Pancreas (tissue), 10 donors: Measurements from ENCODE around the gene C14orf132. TPM values are rescaled to one million over a fixed set of nuclear protein-coding genes. Genes with fewer than 3 reads are reported as not detected.

Experiments
- ATAC-seq, 4 donors: fragments of 200-7000 bp; cut with Tn5 transposase; one replicate each; pipeline versions ENCODE4 v1.8.0 to v1.9.1; 2020; ENCODE audit warnings: mild to moderate bottlenecking in 4 of 4, moderate library complexity in 4 of 4
- DNase-seq, 6 donors: peaks; one replicate each; pipeline ENCODE4 v3.0.0-alpha.2; 2020
- FAIRE-seq: peaks from 2 replicates; lab custom pipeline; 2012; peaks lifted over from hg19 to GRCh38; lab: Jason Lieb, UNC
- H3K27ac ChIP-seq, 4 donors: fragments of 200-600 bp; sonication (generic); 1 replicate in 3 of 4; 2 replicates in 1 of 4; pipeline versions ENCODE4 v1.5.0 to v1.8.0; 2020
- H3K27me3 ChIP-seq, 4 donors: fragments of 200-600 bp; one replicate each; pipeline ENCODE4 v1.8.0; 2021
- H3K36me3 ChIP-seq, 3 donors: fragments of 200-600 bp; sonication (generic) in 1 of 3; one replicate each; pipeline versions ENCODE4 v1.5.0 to v1.8.0; 2020 to 2021
- H3K4me1 ChIP-seq, 3 donors: fragments of 200-600 bp; one replicate each; pipeline ENCODE4 v1.8.0; 2021
- H3K4me3 ChIP-seq, 4 donors: fragments of 200-600 bp; sonication (generic) in 2 of 4; one replicate each; pipeline versions ENCODE4 v1.5.0 to v1.8.0; 2020 to 2021
- H3K9me3 ChIP-seq, 4 donors: fragments of 200-600 bp; one replicate each; pipeline ENCODE4 v1.8.0; 2021
- WGBS, 2 donors: extraction: QIAGEN DNeasy Blood & Tissue Kit; methylation state at CpG; one replicate each; pipeline ENCODE4 v1.1.7; 2013; 5-methylcytosine and 5-hydroxymethylcytosine counted together
- intact Hi-C, 3 donors: fragments of 100-400 bp; cut with DNase I; formaldehyde crosslinking; loops; one replicate each; pipeline versions ENCODE4 v1.11.1 to v1.14.2; 2022
- polyA plus RNA-seq, 2 donors: library from polyadenylated mRNA; stranded (reverse); fragments of 200-250 nt; gene quantifications; one replicate each; pipeline ENCODE4 v1.2.3, GENCODE V29; 2013
- total RNA-seq, 6 donors: library from RNA; stranded (reverse); fragmentation: NEBNext Ultra II Directional in 4 of 6; extraction: Animal tissue kit (Norgen Biotek cat#: 25700) in 4 of 6; gene quantifications; one replicate each; pipeline versions ENCODE4 v1.2.1 to v1.2.4, GENCODE V29; 2021 to 2023
- TF ChIP-seq, protein P1 (sequence below), 4 donors: fragments of 200-600 bp; sonication (generic) in 3 of 4; IDR thresholded peaks; one replicate each; pipeline versions ENCODE4 v1.5.0 to v1.8.0; 2021; ENCODE audit warnings: antibody characterized with exemption in 4 of 4
- donor health status: healthy with polysubstance abuse.
- donor health status: DM: no; HTN: no; CAD: no; lungs with moderate emphysema.
- donor health status: DM: no; HTN: no; CAD: no.
- donor health status: control.
- donor health status: control.
- donor health status: Bipolar disorder and iron deficiency.
- donor health status: DM: yes; HTN: yes; CAD: no.
- donor health status: DM: no; HTN: no; CAD: no.
- donor health status: DM: no; HTN: no; CAD: no.
- donor health status: DM: yes; HTN: yes; CAD: no.

C14orf132 gene
- total and polyA plus RNA-seq, 8 donors = 1.5 to 11.7 (median 3.7) TPM

GRCh38 chr14:96098999-96099335 is 59.8 kb downstream of the C14orf132 start:
- no peaks in the 10 kb centered on the region for H3K9me3 ChIP-seq
- intact Hi-C loops = loop anchor here in 2 of 3 donors (10.0 kb wide), 3 partner anchors 94 to 326 kb away; no protein-coding TSS in a partner anchor
- TF ChIP-seq, protein P1, sequence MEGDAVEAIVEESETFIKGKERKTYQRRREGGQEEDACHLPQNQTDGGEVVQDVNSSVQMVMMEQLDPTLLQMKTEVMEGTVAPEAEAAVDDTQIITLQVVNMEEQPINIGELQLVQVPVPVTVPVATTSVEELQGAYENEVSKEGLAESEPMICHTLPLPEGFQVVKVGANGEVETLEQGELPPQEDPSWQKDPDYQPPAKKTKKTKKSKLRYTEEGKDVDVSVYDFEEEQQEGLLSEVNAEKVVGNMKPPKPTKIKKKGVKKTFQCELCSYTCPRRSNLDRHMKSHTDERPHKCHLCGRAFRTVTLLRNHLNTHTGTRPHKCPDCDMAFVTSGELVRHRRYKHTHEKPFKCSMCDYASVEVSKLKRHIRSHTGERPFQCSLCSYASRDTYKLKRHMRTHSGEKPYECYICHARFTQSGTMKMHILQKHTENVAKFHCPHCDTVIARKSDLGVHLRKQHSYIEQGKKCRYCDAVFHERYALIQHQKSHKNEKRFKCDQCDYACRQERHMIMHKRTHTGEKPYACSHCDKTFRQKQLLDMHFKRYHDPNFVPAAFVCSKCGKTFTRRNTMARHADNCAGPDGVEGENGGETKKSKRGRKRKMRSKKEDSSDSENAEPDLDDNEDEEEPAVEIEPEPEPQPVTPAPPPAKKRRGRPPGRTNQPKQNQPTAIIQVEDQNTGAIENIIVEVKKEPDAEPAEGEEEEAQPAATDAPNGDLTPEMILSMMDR (IDR thresholded peaks at IDR 0.05) = no peak
- no peak overlapping the region for H3K4me3 ChIP-seq
- no peak overlapping the region for H3K27ac ChIP-seq
- H3K27me3 ChIP-seq = no peaks in the 10 kb centered on the region
- H3K4me1 ChIP-seq = no peaks in the 10 kb centered on the region
- ATAC-seq (no peak), DNase-seq (no peak), FAIRE-seq (no peak)
- H3K36me3 ChIP-seq = no peaks in the 10 kb centered on the region

- FAIRE-seq = no peak
- H3K27me3 ChIP-seq = no peaks in the 10 kb centered on the region
- 26 to 31% methylated on average over 22 of the region's 22 CpGs for WGBS, 2 donors
- no peak overlapping the region for H3K4me3 ChIP-seq
- peak; percentile 69 to 89 (median 82) for DNase-seq
- TF ChIP-seq, protein P1 (IDR thresholded peaks at IDR 0.05) = peak; percentile 50 to 73 (median 68)
- intact Hi-C loops = loop anchor here in 2 of 3 donors (5.0 kb wide), 2 partner anchors 172 to 322 kb away; no protein-coding TSS in a partner anchor
- H3K36me3 ChIP-seq = no peaks in the 10 kb centered on the region
- ATAC-seq = peak; percentile 50 to 82 (median 74)
- no peaks in the 10 kb centered on the region for H3K9me3 ChIP-seq
- H3K27ac ChIP-seq = no peak overlapping the region
- H3K4me1 ChIP-seq = peaks cover 0 to 5% (median 4%) of the 10 kb centered on the region in 3 donors
Measured at GRCh38 chr14:96100161-96101064, 61.3 kb downstream of the C14orf132 start.

DNA sequence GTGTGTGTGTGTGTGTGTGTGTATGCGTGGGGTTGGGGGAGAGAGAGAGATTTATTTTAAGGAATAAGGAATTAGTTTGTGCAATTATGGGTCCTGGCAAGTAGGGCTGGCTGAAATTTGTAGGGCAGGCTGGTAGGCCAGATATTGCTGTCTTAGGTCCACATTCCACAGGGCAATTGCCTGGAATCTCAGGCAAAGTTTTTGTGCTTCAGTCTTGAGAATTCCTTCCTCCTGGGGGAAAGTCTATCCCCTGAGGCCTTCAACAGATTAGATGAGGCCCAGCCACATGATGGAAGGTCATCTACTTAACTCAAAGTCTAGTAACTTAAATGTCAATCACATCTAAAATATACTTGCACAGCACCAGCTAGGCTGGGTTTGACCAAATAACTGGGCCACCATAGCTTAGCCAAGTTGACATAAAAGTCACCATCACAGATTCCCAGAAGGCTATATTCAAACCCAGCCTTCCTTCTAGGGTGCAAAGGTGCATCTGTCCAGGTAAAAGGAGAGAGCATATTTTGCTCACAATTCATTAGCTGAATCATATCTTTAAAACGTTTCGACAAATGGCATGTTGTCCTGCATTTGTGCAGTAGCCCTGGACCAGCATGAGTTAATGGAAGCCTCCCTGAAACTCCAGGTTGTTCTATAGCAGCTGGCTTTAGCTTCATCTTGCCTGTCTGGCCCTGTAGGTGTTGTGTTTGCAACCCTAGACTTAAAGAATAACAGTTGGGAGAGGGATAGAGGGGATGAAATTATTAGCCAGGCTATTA is 63.1 kb downstream of the C14orf132 start:
- Histone ChIP-seq H3K27ac (no peak overlapping the region), H3K27me3 (no peaks in the 10 kb centered on the region), H3K4me1 (peaks cover 0 to 7% (median 4%) of the 10 kb centered on the region in 3 donors), H3K9me3 (no peaks in the 10 kb centered on the region), H3K4me3 (no peak overlapping the region), H3K36me3 (no peaks in the 10 kb centered on the region)
- DNase-seq = no peak
- no peak for ATAC-seq
- intact Hi-C loops = loop anchor here in 2 of 3 donors (5.0 kb wide), 2 partner anchors 170 to 320 kb away; no protein-coding TSS in a partner anchor
- TF ChIP-seq, protein P1 (IDR thresholded peaks at IDR 0.05) = no peak
- FAIRE-seq = no peak
- 60 to 75% methylated on average over 2 to 3 of the region's 3 CpGs for WGBS, 2 donors

- H3K4me3 ChIP-seq = no peak overlapping the region
- ATAC-seq = no peak
- 83 to 87% methylated on average over 2 of the region's 2 CpGs for WGBS, 2 donors
- no peaks in the 10 kb centered on the region for H3K36me3 ChIP-seq
- TF ChIP-seq, protein P1 (IDR thresholded peaks at IDR 0.05) = no peak
- intact Hi-C loops = loop anchor here in 2 of 3 donors (5.0 kb wide), 2 partner anchors 169 to 319 kb away; no protein-coding TSS in a partner anchor
- no peaks in the 10 kb centered on the region for H3K27me3 ChIP-seq
- H3K9me3 ChIP-seq = no peaks in the 10 kb centered on the region
- no peak overlapping the region for H3K27ac ChIP-seq
- FAIRE-seq = no peak
- DNase-seq = no peak
- H3K4me1 ChIP-seq = peaks cover 0 to 7% (median 7%) of the 10 kb centered on the region in 3 donors
Measured at GRCh38 chr14:96103075-96103474, 63.9 kb downstream of the C14orf132 start.
